ENCODE data around the gene ZNF624.
"Not testable (repeated sequence)": the region's sequence is repeated elsewhere in the genome, so short reads cannot be mapped to it uniquely, and the experiment has no call there.

The ZNF624 gene

GRCh38 chr17:16653367-16654041 lies at the start of gene ZNF624:
TSS of gene ZNF624 (minus strand) at chr17:16653850.
- peak; percentile 98 for DNase-seq (ENCODE audit: low read depth, low spot score)

GRCh38 chr17:16697603-16698002 lies 44.0 kb upstream of the ZNF624 start:
- DNase-seq (ENCODE audit: low read depth, low spot score), result not testable (repeated sequence)

- not testable (repeated sequence) for DNase-seq (ENCODE audit: low read depth, low spot score)
Measured at GRCh38 chr17:16690447-16690846, 36.8 kb upstream of the ZNF624 start.

DNA sequence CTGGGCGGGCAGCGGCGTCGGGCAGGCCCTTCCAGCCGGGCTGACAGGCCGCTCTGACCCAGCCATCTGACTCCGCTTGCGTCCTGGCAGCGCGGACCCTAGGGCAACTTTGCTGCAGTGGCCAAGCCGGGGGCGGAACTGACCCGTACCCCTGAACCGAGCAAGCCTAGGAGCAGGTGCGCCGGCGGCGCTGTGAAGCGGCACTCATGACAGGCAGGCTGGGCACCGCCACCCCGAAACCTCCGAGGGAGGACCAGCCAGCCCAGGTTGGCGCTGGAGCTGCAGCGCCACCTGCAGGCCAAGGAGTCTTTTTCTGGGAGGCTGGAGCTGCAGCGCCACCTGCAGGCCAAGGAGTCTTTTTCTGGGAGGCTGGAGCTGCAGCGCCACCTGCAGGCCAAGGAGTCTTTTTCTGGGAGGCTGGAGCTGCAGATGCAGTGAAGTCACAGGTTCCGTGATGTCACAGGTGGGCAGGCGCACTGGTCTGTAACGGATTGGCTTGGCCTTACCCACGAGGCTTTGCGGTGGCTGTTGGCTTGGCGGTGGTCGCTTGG lies 36.2 kb upstream of the ZNF624 start, which contains the start of gene CCDC144A:
TSS of gene CCDC144A (plus strand) at position 511 of the 551 bp plus-strand sequence. CDS start 160 bp downstream, outside the sequence.
- not testable (repeated sequence) for DNase-seq (ENCODE audit: low read depth, low spot score)

DNA sequence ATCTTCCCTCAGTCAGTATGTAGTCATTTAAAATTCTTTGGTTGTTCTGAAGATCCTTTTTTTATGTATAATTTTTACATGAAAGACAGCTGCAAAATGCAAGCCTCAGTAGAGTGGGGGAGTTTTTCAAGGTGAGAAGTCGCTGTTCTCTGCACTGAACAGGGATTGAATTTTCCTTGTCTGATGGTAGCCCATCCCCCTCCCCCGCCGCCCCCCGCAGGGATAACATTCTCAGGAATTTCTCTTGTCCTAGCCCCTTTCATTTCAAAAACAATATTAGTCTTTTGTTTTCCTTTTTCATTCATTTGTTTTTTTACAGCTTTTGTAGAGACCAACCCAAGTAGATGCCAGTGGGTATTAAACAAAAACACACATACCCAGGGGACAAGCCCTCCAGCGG lies 33.5 kb upstream of the ZNF624 start:
- peak; percentile 40 for DNase-seq (ENCODE audit: low read depth, low spot score)

DNA sequence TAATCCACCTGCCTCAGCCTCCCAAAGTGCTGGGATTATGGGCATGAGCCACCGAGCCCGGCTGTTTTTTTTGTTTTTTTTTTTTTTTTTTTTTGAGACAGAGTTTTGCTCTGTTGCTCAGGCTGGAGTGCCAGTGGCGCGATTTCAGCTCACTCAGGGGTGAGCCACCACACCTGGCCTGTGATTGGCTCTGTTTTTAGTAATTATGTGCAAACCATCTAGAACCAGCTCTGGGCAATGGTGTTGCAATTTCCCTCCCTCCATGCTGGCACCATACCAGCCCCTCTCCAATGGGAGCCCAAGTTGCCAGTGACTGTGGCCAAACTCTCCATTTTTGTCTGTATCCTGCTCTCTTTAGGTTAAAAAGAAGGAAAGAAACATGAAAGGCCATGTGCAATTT lies 32.4 kb upstream of the ZNF624 start:
- not testable (repeated sequence) for DNase-seq (ENCODE audit: low read depth, low spot score)

- DNase-seq (ENCODE audit: low read depth, low spot score), result peak; percentile 53
Measured at GRCh38 chr17:16683290-16684138, 29.9 kb upstream of the ZNF624 start.

- no peak for DNase-seq (ENCODE audit: low read depth, low spot score)
Measured at GRCh38 chr17:16676676-16677268, 23.1 kb upstream of the ZNF624 start.

- peak; percentile 53 for DNase-seq (ENCODE audit: low read depth, low spot score)
Measured at GRCh38 chr17:16666907-16667636, 13.4 kb upstream of the ZNF624 start.

DNA sequence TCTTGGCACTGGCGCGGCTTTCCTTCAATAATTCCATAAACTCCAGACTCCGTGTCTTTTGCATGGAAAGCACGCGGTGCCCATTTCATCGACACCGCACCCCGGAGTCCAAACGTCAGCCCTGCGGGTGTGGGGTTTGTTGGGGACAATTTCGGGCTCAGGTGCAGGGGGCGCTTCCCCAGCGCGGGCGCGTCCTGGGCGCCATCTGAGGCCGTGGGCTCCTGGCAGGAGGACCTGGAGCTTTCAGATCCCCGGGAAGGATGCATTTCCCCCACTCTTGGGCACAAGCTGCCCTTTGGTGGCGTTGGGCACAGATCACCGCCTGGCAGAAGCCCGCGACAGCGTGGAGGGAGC lies 12.9 kb upstream of the ZNF624 start:
- DNase-seq (ENCODE audit: low read depth, low spot score), result not testable (repeated sequence)

DNA sequence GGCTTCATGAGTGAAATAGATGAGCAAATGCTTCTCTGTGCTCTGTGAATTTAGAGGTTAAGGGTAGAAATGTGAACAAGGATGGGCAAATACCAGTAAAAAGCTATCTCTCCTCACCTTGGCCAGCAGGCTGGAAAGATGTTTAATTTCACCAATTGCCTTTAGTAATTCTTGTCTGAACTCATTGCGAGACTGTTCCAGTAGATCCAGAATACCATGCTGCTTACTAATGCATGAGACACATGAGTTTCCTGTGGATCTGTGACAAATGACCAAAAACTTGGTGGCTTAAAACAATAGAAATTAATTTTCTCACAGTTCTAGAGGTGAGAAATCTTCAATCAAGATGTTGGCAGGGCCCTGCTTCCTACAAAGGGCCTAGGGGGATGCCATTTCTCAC lies 9.3 kb upstream of the ZNF624 start:
- no peak for DNase-seq (ENCODE audit: low read depth, low spot score)

- no peak for DNase-seq (ENCODE audit: low read depth, low spot score)
Measured at GRCh38 chr17:16661217-16661616, 7.6 kb upstream of the ZNF624 start.

DNA sequence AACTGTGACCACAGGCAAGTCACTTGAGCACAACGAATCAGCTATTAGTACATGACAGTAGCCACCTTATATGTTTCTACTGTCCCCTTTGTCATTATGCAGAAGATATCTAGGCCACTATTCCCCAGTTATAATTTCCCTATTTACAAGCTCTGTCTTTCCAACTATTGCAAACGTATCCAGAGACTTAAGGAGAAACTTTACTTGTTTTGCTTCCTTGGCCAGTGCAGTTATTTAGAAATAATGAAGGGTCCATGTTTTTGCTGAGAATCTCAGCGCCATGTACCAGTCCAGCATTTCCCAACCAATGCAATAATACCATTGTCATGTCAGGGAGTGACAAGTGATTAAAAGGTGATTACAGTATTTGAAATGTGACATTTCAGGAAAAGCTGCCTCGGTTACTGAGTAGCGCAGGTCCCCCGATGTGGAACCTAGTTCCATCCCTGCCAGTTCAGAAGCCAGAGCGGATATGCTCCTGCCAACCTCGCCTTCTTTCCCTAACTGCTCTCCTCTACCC lies 743 bp downstream of the ZNF624 start:
- DNase-seq (ENCODE audit: low read depth, low spot score), result no peak

- DNase-seq (ENCODE audit: low read depth, low spot score), result no peak
Measured at GRCh38 chr17:16652252-16652651, 1.4 kb downstream of the ZNF624 start.

GRCh38 chr17:16649585-16649984 lies 4.1 kb downstream of the ZNF624 start:
- peak; percentile 21 for DNase-seq (ENCODE audit: low read depth, low spot score)

DNA sequence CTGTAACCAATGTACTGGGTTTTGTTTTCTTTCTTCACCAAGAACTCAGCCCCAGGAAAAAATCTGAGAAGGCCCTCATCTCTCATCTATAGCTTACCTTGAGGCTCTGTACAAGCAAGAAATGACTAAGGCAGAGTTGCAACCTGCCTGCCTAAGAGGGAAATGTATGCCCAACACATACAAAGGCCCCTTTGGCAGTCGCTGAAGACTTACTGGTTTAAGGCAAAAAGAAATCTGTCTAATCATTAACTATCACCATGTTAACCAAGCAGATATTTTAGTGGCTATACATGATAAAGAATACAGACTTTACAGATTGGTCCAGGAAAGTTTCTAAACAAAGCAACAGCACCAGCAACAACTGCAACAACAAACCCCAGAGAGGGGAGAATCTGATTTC lies 14.2 kb downstream of the ZNF624 start:
- DNase-seq (ENCODE audit: low read depth, low spot score), result no peak

GRCh38 chr17:16623282-16623681 lies 30.4 kb downstream of the ZNF624 start:
- no peak for DNase-seq (ENCODE audit: low read depth, low spot score)

- DNase-seq (ENCODE audit: low read depth, low spot score), result no peak
Measured at GRCh38 chr17:16622540-16623277, 30.9 kb downstream of the ZNF624 start.

- no peak for DNase-seq (ENCODE audit: low read depth, low spot score)
Measured at GRCh38 chr17:16617481-16618060, 36.1 kb downstream of the ZNF624 start.

- no peak for DNase-seq (ENCODE audit: low read depth, low spot score)
Measured at GRCh38 chr17:16599537-16599936, 54.1 kb downstream of the ZNF624 start.
